KMS-11 (cell line): Measurements from ENCODE around the gene VCL.
"Not testable (repeated sequence)": the region's sequence is repeated elsewhere in the genome, so short reads cannot be mapped to it uniquely, and the experiment has no call there.

ENCODE experiments used
- H2AFZ ChIP-seq: fragments of 200-600 bp; sonication (generic); 2 replicates; pipeline ENCODE4 v1.6.1; 2016; ENCODE audit warnings: antibody characterized with exemption, mixed run types, low read depth
- H3K27ac ChIP-seq: fragments of 200-600 bp; sonication (generic); 2 replicates; pipeline ENCODE4 v1.6.1; 2016; ENCODE audit warnings: mild to moderate bottlenecking, mixed run types
- H3K27me3 ChIP-seq: fragments of 200-600 bp; sonication (generic); 2 replicates; pipeline ENCODE4 v1.6.1; 2017; ENCODE audit warnings: mild to moderate bottlenecking, low read depth, mixed run types, moderate library complexity; ENCODE audit not compliant: insufficient read depth
- H3K36me3 ChIP-seq: fragments of 200-600 bp; sonication (generic); 2 replicates; pipeline ENCODE4 v1.6.1; 2017; ENCODE audit warnings: mild to moderate bottlenecking, mixed run types; ENCODE audit not compliant: insufficient read depth
- H3K4me1 ChIP-seq: fragments of 200-600 bp; sonication (generic); 2 replicates; pipeline ENCODE4 v1.6.1; 2016; ENCODE audit warnings: mild to moderate bottlenecking, low read depth, mixed run types; ENCODE audit not compliant: poor library complexity, severe bottlenecking
- H3K4me2 ChIP-seq: fragments of 200-600 bp; sonication (generic); 2 replicates; pipeline ENCODE4 v1.7.0; 2016; ENCODE audit warnings: mild to moderate bottlenecking, mixed run types
- H3K4me3 ChIP-seq: fragments of 200-600 bp; sonication (generic); IDR thresholded peaks from 2 replicates; pipeline ENCODE4 v1.6.1; 2017; ENCODE audit warnings: low read depth, low read length, mixed read lengths; ENCODE audit not compliant: insufficient read depth
- H3K79me2 ChIP-seq: fragments of 200-600 bp; sonication (generic); 2 replicates; pipeline ENCODE4 v1.6.1; 2016; ENCODE audit warnings: low read depth, mixed run types; ENCODE audit not compliant: insufficient read depth
- H3K9ac ChIP-seq: fragments of 200-600 bp; sonication (generic); 2 replicates; pipeline ENCODE4 v1.6.1; 2016; ENCODE audit warnings: mild to moderate bottlenecking, mixed run types
- H4K20me1 ChIP-seq: fragments of 200-600 bp; sonication (generic); 2 replicates; pipeline ENCODE4 v1.6.1; 2016; ENCODE audit warnings: mild to moderate bottlenecking, mixed run types; ENCODE audit not compliant: insufficient read depth
- CTCF ChIP-seq: fragments of 200-600 bp; sonication (generic); conservative IDR thresholded peaks from 2 replicates; pipeline ENCODE4 v1.6.1; 2017; ENCODE audit warnings: low read depth, mild to moderate bottlenecking, antibody characterized with exemption, low read length, moderate library complexity, mixed read lengths

Gene VCL

GRCh38 chr10:73998929-73999691 is 1.2 kb downstream of the VCL start:
- Histone ChIP-seq H3K4me1 (peaks cover 27% of the 10 kb centered on the region), H3K4me3 (no peak overlapping the region), H2AFZ (peak overlapping the region; percentile 70; the same call in 1 of the 2 replicates), H3K27me3 (no peaks in the 10 kb centered on the region), H3K36me3 (no peaks in the 10 kb centered on the region), H3K9ac (peak overlapping the region; percentile 78; the same call in 1 of the 2 replicates), H3K4me2 (peak overlapping the region; percentile 88), H4K20me1 (no peaks in the 10 kb centered on the region), H3K79me2 (peaks cover 6% of the 10 kb centered on the region; the same call in 1 of the 2 replicates), H3K27ac (no peak overlapping the region)
- no peak for TF ChIP-seq CTCF

DNA sequence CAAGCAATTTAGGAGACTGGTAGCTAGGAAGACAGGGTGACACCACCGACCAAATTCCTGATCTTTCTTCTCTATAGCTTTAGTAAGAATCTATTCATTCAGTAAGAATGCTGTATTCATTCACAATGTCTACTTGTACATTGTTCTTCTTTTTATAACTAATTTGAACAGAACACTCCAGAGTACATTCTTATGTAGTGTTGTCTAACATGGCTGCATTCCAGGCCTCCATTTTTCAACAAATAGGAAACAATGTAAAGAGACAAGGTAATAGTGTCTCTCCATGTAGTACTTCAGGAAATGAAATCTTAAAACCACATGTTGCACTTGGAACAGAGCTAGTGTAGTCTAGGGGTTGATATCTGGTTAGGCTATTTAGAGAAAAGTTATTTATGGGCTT is 1.8 kb downstream of the VCL start:
- Histone ChIP-seq H3K79me2 (peaks cover 6% of the 10 kb centered on the region; the same call in 1 of the 2 replicates), H3K9ac (no peak overlapping the region), H4K20me1 (no peaks in the 10 kb centered on the region), H3K4me2 (peak overlapping the region; percentile 88; the same call in 1 of the 2 replicates), H3K27ac (no peak overlapping the region), H2AFZ (no peak overlapping the region), H3K27me3 (no peaks in the 10 kb centered on the region), H3K36me3 (no peaks in the 10 kb centered on the region), H3K4me3 (no peak overlapping the region), H3K4me1 (peaks cover 31% of the 10 kb centered on the region)
- TF ChIP-seq CTCF: no peak

GRCh38 chr10:74000244-74000643 is 2.3 kb downstream of the VCL start:
- H3K79me2 ChIP-seq, H4K20me1 ChIP-seq: not testable (repeated sequence)

GRCh38 chr10:74000892-74001669 is 3.2 kb downstream of the VCL start:
- Histone ChIP-seq H3K4me3 (no peak overlapping the region), H2AFZ (no peak overlapping the region), H3K27me3 (no peaks in the 10 kb centered on the region), H3K4me1 (peaks cover 32% of the 10 kb centered on the region), H4K20me1 (no peaks in the 10 kb centered on the region), H3K79me2 (peaks cover 6% of the 10 kb centered on the region; the same call in 1 of the 2 replicates), H3K9ac (no peak overlapping the region), H3K36me3 (no peaks in the 10 kb centered on the region), H3K27ac (no peak overlapping the region), H3K4me2 (no peak overlapping the region)
- no peak for TF ChIP-seq CTCF

More at GRCh38 chr10:74000244-74000643, 2.3 kb downstream of the VCL start:
- H2AFZ ChIP-seq, H3K36me3 ChIP-seq, H3K9ac ChIP-seq, H3K27me3 ChIP-seq, H3K4me3 ChIP-seq, H3K27ac ChIP-seq, H3K4me2 ChIP-seq: not testable (repeated sequence)
- peaks cover 31% of the 10 kb centered on the region for H3K4me1 ChIP-seq

DNA sequence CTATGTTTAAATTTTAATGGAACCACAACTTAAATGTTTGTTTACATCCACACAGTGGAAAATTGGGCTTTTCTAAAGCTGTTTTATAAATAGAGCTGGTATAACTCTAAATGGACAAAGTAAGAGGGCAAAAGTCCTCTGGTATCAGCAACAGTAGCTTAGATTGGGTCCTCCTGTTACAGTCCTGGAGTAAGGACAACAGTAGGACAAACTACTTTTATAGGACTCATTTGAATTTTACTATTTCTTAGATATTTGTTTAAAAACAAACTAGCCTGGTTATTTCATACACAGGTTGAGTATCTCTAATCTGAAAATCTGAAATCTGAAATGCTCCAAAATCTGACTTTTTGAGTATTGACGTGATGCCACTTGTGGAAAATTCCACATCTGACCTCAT is 8.4 kb downstream of the VCL start:
- peaks cover 3% of the 10 kb centered on the region; the same call in 1 of the 2 replicates for H3K79me2 ChIP-seq
- no peak overlapping the region for H3K4me3 ChIP-seq
- H4K20me1 ChIP-seq: no peaks in the 10 kb centered on the region
- no peaks in the 10 kb centered on the region for H3K27me3 ChIP-seq
- no peak overlapping the region for H3K27ac ChIP-seq
- no peak overlapping the region for H2AFZ ChIP-seq
- no peak overlapping the region for H3K4me2 ChIP-seq
- no peak for TF ChIP-seq CTCF
- H3K4me1 ChIP-seq: peaks cover 59% of the 10 kb centered on the region
- no peaks in the 10 kb centered on the region for H3K36me3 ChIP-seq
- no peak overlapping the region for H3K9ac ChIP-seq
